Right kidney (tissue), 1 donor: ENCODE measurements around the gene FHIT.

ENCODE experiments used
- DNase-seq: peaks from one replicate; pipeline ENCODE4 v3.0.0-alpha.2; 2016

The FHIT gene

DNA sequence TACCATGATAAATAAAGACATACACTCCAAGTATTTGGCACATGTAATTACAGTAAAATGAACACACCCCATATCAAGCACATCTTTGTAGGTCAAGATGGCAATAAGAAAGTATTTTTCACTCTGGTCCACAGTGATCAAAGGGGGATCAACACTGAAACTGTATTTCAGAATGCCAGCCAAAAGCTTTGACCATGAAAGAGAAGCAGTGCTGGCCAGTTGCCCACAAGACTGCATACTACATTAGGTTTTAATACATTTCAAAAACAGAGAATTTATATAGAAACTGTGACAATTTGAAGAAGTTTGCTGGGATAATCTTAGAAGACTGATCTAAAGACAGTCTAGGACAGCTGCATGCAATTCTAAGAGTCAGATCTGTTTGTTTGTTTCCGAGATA, 1035.3 kb downstream of the FHIT start:
- no peak for DNase-seq

DNA sequence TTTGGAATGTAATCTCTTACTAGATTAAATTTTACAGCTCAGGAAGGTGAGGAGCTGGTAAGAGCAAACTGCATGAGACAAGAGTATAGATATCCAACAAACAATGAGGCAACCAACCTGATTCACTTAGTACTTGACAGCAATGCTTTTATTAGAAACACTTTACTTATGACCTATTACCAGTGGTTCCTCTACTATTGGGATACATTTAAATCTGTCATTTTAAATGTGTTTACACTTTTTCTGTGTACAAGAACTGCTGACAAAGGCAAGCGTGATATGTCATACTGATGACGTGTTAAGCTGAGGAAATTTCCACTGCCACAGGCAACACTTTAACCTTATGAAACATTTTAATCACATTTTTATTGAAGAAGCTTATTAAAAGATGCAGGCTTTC, 1043.3 kb downstream of the FHIT start:
- no peak for DNase-seq

GRCh38 chr3:60206206-60206605, 1045.0 kb downstream of the FHIT start:
- no peak for DNase-seq

GRCh38 chr3:60202052-60202726, 1049.1 kb downstream of the FHIT start:
- DNase-seq, result no peak

DNA sequence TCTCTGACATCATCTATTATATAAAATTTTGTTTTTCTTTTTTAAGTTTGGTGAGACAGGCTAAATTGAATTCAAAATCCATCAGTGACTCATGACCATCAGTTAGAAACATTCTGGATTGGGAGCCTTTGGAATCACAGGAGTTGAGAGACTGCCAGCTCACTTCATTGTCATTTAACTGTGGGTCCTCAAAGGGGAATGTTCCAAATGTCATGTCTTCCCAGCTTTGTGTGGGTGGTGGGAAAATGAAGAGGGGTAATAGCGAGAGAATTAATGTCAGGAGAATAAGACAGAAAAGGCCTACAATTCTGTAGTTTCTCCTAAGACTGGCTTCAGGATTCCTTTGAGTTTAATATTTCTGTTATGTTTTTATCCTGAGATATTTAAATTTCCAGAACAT, 1051.9 kb downstream of the FHIT start:
- DNase-seq, result no peak

GRCh38 chr3:60198179-60198720, 1053.0 kb downstream of the FHIT start:
- DNase-seq, result no peak

GRCh38 chr3:60192297-60193114, 1058.7 kb downstream of the FHIT start:
- no peak for DNase-seq

GRCh38 chr3:60190073-60190472, 1061.2 kb downstream of the FHIT start:
- DNase-seq, result no peak

GRCh38 chr3:60189304-60189703, 1061.9 kb downstream of the FHIT start:
- DNase-seq, result no peak

DNA sequence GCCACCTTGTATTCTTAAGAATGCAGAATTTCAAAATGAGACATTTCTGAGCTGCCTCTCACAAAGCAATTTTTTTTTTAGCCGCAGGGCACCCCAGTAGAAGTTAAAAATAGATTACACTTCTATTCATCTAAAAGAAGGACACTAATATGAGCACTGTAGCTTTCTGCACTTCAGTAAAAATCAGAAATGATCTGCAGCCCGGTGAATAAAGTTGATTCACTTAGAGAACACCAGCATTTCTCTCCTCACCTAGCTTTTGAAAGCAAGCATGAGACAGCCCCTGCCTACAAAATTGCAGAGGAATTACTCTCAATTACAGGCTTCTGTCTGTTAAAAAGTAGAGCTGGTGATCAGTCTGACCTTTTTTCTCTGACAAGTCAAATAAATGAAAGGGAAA, 1062.4 kb downstream of the FHIT start:
- DNase-seq, result no peak

DNA sequence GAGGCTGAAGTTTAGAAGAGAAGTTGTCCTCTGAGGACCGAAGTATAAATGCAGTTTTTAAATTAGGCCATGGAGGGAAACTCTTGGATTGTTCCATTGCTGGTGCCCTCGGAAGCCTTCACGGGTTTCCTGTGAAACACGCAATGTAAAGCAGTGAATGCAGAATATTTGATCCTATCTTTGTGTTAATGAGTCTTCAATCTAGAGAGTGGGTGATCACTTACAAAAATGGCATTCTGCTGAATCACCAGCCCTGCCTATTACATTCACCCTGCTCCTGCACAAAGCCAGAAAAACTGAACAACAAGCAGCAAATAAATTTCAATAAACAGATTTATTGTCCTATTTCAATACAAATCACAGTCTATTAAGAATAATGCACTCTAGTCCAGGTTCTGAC, 1063.9 kb downstream of the FHIT start:
- no peak for DNase-seq

GRCh38 chr3:60186359-60186758, 1064.9 kb downstream of the FHIT start:
- no peak for DNase-seq

DNA sequence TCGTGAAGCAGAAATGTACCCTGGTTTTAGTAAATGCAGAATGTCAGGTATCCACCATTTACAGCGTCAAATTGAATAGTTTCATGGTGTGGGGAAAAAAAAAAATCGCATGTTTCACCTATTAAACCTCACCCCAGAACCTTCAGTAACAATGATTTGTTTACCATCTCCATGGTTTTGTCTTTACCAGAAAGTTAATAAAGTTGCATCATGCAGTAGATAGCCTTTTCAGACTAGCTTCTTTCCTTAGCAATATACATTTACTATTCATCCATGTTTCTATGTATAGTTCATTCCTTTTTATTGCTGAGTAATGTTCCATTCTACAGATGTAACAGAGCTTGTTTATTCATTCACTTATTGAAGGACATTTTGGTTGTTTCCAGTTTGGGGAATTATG, 1066.1 kb downstream of the FHIT start:
- no peak for DNase-seq

- no peak for DNase-seq
These were observed 1068.6 kb downstream of the FHIT start for GRCh38 chr3:60182697-60183096.

DNA sequence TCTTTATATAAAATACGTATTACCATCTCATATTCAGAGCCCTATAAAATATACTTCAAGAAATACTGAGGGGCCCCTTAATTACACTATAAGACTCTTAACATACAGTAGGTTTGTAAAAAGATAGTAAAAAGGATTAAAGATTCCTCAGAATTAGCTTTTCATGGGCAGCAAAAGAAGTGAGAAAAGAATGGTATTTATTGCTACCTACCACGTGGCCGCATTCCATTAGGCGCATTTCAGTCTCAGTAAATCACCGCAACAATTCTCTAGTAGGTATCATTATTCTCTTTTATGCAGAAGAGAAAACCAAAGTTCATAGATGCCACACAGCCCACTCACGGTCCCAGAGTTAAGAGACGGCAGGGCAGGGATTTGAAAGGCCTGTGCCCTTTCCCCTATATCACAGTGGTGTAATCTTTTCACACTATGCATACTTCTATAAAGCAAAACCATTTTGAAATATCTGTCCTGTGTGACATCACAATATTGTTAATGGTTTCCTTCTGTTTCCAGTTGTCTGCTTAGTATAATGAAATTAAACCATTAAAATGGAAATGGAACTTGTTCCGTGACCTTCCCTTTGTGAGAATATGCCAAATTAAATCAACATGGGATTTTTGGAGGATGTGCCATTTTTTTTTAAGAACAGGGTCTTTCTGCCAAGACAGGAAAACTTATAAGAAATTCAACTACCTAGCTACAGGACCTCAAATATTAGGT, 1072.2 kb downstream of the FHIT start:
- DNase-seq, result no peak

- DNase-seq, result no peak
These were observed 1073.5 kb downstream of the FHIT start for GRCh38 chr3:60177726-60178125.

DNA sequence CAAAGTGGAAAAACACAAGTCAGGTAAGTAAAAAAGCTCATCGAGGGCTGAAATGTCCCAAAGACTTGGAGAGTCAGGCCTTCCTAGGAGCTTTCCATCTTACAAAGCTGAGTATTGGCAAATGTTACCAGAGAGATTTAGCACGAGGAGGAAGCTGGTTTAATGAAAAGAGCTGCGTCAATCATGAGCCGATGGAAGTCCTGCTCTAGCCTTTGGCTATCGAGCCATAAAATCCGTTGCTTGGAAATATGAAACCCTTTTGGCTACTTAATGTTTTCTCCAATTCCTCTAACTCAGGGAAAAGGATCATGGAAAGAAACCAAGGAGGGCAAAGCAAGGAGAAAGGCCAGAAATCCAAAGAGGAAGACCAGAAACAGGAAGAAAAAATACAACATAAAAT, 1074.6 kb downstream of the FHIT start:
- DNase-seq, result no peak

- DNase-seq, result no peak
These were observed 1075.6 kb downstream of the FHIT start for GRCh38 chr3:60175680-60176079.

GRCh38 chr3:60169755-60170154, 1081.5 kb downstream of the FHIT start:
- no peak for DNase-seq

GRCh38 chr3:60167186-60167585, 1084.1 kb downstream of the FHIT start:
- no peak for DNase-seq

- DNase-seq, result no peak
These were observed 1090.2 kb downstream of the FHIT start for GRCh38 chr3:60160822-60161748.
